Peyer's patch (tissue), 4 donors: ENCODE measurements around the gene QSER1. TPM values are rescaled to one million over a fixed set of nuclear protein-coding genes. Genes with fewer than 3 reads are reported as not detected.

Experiments
- DNase-seq, 3 donors: peaks; one replicate each; pipeline ENCODE4 v3.0.0-alpha.2; 2017 to 2019
- H3K27ac ChIP-seq, 4 donors: fragments of 200-600 bp; sonication (generic); one replicate each; pipeline ENCODE4 v1.5.1; 2016 to 2019
- H3K27me3 ChIP-seq, 2 donors: fragments of 200-600 bp; sonication (generic); one replicate each; pipeline ENCODE4 v1.5.1; 2019
- H3K36me3 ChIP-seq, 3 donors: fragments of 200-600 bp; sonication (generic); one replicate each; pipeline ENCODE4 v1.5.1; 2016 to 2019
- H3K4me1 ChIP-seq, 4 donors: fragments of 200-600 bp; sonication (generic); one replicate each; pipeline ENCODE4 v1.5.1; 2016 to 2019
- H3K4me3 ChIP-seq, 4 donors: fragments of 200-600 bp; sonication (generic); 1 replicate in 3 of 4; 2 replicates in 1 of 4; pipeline ENCODE4 v1.5.1; 2016 to 2019; ENCODE audit warnings: mild to moderate bottlenecking in 1 of 4
- H3K9me3 ChIP-seq, 4 donors: fragments of 200-600 bp; sonication (generic); one replicate each; pipeline ENCODE4 v1.5.1; 2016 to 2019; ENCODE audit warnings: mild to moderate bottlenecking in 1 of 4
- POLR2A ChIP-seq, 2 donors: fragments of 450-650 bp; IDR thresholded peaks; one replicate each; pipeline ENCODE4 v1.5.1; 2017; ENCODE audit warnings: antibody characterized with exemption in 2 of 2, mild to moderate bottlenecking in 2 of 2, moderate library complexity in 2 of 2
- total RNA-seq, 4 donors: library from RNA; depleted of rRNA; stranded (reverse); fragments of >200 nt; gene quantifications; one replicate each; pipeline ENCODE4 v1.1.0, GENCODE V29; 2016
- TF ChIP-seq, protein P1 (sequence below), 6 experiments: fragments of 450-650 bp in 4 of 6; fragments of 200-600 bp in 2 of 6; sonication (generic) in 1 of 6; IDR thresholded peaks; one replicate each; pipeline ENCODE4 v1.5.1; 2017 to 2019; ENCODE audit warnings: antibody characterized with exemption in 6 of 6, mild to moderate bottlenecking in 3 of 6, moderate library complexity in 1 of 6

QSER1 gene
- total RNA-seq, 4 donors from 2014 or later, result 17.7 to 111 (median 21.9) TPM

DNA sequence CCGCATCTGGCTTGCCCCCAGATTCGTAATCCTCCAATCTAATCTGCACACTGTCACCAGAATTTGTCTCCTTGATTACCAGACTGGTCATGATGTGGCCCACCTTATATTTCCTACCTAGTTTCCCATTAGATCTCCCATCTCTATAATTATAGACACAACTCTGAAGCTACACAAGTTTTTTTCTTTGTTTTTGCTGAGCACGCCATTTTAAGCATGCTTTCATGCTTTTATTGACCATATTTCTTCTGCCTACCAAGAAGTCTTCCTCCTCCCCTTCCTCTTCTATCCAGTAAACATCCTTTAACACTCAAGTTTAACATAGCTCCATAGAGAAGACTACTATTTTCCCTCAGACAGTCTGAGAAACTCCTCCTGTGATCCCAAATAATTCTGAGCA, 98.8 kb downstream of the QSER1 start:
- no peak overlapping the region for H3K4me3 ChIP-seq
- no peak overlapping the region for H3K27ac ChIP-seq
- DNase-seq, result no peak
- TF ChIP-seq, protein P1, sequence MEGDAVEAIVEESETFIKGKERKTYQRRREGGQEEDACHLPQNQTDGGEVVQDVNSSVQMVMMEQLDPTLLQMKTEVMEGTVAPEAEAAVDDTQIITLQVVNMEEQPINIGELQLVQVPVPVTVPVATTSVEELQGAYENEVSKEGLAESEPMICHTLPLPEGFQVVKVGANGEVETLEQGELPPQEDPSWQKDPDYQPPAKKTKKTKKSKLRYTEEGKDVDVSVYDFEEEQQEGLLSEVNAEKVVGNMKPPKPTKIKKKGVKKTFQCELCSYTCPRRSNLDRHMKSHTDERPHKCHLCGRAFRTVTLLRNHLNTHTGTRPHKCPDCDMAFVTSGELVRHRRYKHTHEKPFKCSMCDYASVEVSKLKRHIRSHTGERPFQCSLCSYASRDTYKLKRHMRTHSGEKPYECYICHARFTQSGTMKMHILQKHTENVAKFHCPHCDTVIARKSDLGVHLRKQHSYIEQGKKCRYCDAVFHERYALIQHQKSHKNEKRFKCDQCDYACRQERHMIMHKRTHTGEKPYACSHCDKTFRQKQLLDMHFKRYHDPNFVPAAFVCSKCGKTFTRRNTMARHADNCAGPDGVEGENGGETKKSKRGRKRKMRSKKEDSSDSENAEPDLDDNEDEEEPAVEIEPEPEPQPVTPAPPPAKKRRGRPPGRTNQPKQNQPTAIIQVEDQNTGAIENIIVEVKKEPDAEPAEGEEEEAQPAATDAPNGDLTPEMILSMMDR (IDR thresholded peaks at IDR 0.05), result no peak
- no peak for TF ChIP-seq POLR2A (IDR thresholded peaks at IDR 0.05)
- H3K9me3 ChIP-seq, result no peaks in the 10 kb centered on the region
- H3K27me3 ChIP-seq, result no peaks in the 10 kb centered on the region
- H3K4me1 ChIP-seq, result no peaks in the 10 kb centered on the region
- H3K36me3 ChIP-seq, result no peaks in the 10 kb centered on the region

GRCh38 chr11:32991898-32992297, 99.3 kb downstream of the QSER1 start:
- Histone ChIP-seq H3K4me1 (no peaks in the 10 kb centered on the region), H3K27ac (no peak overlapping the region), H3K27me3 (no peaks in the 10 kb centered on the region), H3K36me3 (no peaks in the 10 kb centered on the region), H3K9me3 (no peaks in the 10 kb centered on the region), H3K4me3 (no peak overlapping the region)
- no peak for TF ChIP-seq POLR2A (IDR thresholded peaks at IDR 0.05)
- TF ChIP-seq, protein P1 (IDR thresholded peaks at IDR 0.05), result no peak
- DNase-seq, result no peak

DNA sequence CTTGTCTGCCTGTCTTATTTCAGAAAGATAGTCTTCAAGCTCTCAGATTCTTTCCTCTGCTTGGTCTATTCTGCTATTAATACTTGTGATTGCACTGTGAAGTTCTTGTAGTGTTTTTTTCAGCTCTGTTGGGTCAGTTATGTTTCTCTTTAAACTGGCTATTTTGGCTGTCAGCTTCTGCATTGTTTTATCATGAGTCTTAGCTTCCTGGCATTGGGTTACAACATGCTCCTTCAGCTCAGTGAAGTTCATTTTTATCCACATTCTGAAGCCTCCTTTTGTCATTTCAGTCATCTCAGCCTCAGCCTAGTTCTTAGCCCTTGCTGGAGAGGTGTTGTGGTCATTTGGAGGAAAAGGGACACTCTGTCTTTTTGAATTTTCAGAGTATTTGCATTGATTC, 107.6 kb downstream of the QSER1 start:
- no peaks in the 10 kb centered on the region for H3K27me3 ChIP-seq
- H3K9me3 ChIP-seq, result no peaks in the 10 kb centered on the region
- no peaks in the 10 kb centered on the region for H3K36me3 ChIP-seq
- H3K4me1 ChIP-seq, result no peaks in the 10 kb centered on the region
- DNase-seq, result no peak
- no peak overlapping the region for H3K4me3 ChIP-seq
- H3K27ac ChIP-seq, result no peak overlapping the region
- TF ChIP-seq, protein P1 (IDR thresholded peaks at IDR 0.05), result no peak
- no peak for TF ChIP-seq POLR2A (IDR thresholded peaks at IDR 0.05)

DNA sequence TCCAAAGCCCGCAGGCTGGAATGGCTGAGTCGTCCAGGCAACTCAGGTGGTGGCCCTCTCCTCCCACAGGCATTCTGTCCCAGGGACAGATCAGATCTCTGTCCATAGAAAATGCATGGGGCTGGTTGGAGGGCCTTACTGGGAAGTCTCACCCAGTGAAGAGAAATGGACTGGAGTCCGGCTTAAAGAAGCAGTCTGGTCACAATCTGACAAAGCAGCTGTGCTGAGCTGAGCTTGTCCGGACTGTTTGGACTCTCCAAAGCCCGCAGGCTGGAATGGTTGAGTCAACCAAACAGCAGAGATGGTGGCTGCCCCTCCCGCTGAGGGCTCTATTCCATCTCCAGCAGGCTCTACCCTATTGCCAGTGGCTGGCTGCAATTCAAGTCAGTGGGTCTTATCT, 108.7 kb downstream of the QSER1 start:
- TF ChIP-seq, protein P1 (IDR thresholded peaks at IDR 0.05), result no peak
- TF ChIP-seq POLR2A (IDR thresholded peaks at IDR 0.05), result no peak
- Histone ChIP-seq H3K27me3 (no peaks in the 10 kb centered on the region), H3K4me1 (no peaks in the 10 kb centered on the region), H3K27ac (no peak overlapping the region), H3K36me3 (no peaks in the 10 kb centered on the region), H3K4me3 (no peak overlapping the region), H3K9me3 (no peaks in the 10 kb centered on the region)
- no peak for DNase-seq

- H3K27me3 ChIP-seq, result no peaks in the 10 kb centered on the region
- no peak overlapping the region for H3K27ac ChIP-seq
- H3K9me3 ChIP-seq, result no peaks in the 10 kb centered on the region
- no peaks in the 10 kb centered on the region for H3K36me3 ChIP-seq
- DNase-seq, result no peak
- H3K4me1 ChIP-seq, result no peaks in the 10 kb centered on the region
- H3K4me3 ChIP-seq, result no peak overlapping the region
- TF ChIP-seq POLR2A (IDR thresholded peaks at IDR 0.05), result no peak
- TF ChIP-seq, protein P1 (IDR thresholded peaks at IDR 0.05), result no peak
These were observed 109.3 kb downstream of the QSER1 start for GRCh38 chr11:33001751-33002542.
